SKM-1 treated with dmso at 0.1 percent for 144 hours (cell line): ENCODE measurements around the gene SLC25A47.
"Not testable (repeated sequence)": the region's sequence is repeated elsewhere in the genome, so short reads cannot be mapped to it uniquely, and the experiment has no call there.

Source experiments
- DNase-seq: peaks from one replicate; lab custom pipeline; 2025; ENCODE audit not compliant: unreplicated experiment; lab: John Stamatoyannopoulos, UW

The SLC25A47 gene

GRCh38 chr14:100342826-100343225 is 19.7 kb downstream of the SLC25A47 start:
- not testable (repeated sequence) for DNase-seq

DNA sequence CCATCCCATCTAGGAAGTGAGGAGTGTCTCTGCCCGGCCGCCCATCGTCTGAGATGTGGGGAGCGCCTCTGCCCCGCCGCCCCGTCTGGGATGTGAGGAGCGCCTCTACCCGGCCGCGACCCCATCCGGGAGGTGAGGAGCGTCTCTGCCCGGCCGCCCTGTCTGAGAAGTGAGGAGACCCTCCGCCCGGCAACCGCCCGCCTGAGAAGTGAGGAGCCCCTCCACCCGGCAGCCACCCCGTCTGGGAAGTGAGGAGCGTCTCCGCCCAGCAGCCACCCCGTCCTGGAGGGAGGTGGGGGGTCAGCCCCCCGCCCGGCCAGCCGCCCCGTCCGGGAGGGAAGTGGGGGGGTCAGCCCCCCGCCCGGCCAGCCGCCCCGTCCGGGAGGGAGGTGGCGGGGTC is 21.5 kb downstream of the SLC25A47 start:
- not testable (repeated sequence) for DNase-seq

GRCh38 chr14:100345711-100346110 is 22.6 kb downstream of the SLC25A47 start:
- no peak for DNase-seq

DNA sequence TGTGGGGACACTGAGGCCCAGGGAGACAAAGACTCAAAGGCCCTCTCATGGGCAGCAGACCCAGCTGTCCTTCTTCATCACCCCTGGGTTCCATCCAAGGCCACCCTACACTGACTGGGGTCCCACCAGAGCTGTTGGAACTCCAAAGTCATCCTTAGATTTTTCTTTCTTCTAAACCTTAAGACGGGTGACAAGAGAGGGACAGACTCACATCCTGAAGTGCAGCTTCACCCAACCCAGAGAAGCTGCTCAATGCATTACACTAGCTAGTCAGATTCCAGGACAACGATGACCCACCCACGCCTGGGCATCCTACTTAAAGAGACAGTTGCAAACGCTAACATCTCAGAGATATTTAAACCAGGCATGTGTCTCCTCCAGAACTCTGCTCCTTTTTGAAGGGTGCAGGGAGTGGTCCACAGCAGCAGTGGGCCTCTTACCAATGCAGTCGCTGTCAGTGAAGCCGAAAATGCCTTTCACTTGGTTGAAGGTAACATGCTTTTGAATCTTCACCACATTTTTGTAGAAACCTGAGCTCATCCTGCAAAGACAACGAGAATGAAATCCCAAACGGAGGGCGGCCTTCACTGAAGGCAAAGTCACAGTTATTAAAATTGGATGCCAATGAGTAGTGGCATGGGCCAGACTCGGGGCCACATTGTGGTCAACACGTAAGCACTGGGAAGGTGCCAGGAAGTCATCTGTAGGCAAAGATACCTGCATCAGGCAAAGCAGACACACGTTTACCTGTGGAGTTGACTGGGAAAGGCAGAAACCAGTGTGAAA is 23.4 kb downstream of the SLC25A47 start:
- no peak for DNase-seq

GRCh38 chr14:100348253-100348729 is 25.2 kb downstream of the SLC25A47 start:
- DNase-seq, result no peak

DNA sequence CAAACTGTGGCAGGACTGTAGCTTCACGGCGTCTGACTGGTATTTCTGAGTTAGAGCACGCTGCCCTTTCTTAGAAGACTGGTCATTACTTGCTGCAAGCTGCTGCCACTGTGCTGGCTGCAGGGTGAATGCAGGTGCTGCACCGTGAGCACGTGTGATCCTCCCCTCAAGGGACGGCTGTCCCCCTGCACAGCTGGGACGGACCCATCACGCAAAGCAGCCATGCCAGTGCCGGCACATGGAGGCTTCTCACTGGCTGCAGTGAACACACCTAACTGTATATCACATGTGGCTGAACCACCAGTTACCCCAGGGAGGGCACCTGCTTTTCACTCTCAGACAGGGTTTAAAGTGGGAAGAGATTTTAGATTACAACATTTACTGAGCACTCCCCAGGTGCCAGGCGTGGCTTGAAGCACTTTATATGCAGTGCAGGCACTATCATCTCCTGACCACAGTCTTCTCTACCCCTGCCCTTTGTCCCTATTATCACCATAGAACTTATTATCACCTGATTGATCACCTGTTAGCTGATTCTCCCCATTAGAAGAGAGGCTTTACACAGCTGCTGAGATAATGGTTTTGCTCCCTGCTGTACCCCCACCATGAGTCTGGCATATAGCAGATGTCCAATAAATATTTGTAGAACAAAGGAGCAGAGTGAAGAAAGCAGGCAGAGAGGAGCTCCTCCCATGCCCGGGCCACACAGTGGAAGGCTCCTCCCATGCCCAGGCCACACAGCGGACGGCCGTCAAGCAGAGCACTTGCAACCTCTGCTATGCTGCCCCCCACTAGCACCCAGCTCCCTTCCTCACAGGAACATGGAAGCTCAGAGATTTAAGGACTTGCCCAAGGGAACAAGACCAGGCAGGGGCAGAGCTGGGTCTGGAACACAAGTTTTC is 25.9 kb downstream of the SLC25A47 start:
- DNase-seq, result no peak

GRCh38 chr14:100350276-100350926 is 27.3 kb downstream of the SLC25A47 start:
- DNase-seq, result no peak

DNA sequence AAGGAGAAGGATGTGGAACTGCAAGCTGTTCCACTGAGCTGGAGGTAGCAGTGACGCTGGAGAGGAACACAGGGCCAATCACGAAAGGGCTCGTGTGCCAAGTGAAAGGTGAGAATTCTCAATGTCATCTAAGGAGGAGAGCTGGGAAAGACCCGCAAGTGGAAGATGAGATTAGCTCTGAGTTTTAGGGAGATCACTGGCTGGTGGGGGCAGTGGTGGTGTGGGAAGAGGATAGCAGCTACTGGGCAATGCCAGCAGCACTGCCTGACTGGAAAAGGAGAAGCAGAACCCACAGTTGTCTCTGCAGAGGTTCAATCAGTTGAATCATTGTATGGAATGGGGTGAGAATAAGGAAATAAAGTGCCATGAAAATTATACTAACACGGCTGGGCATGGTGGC is 27.8 kb downstream of the SLC25A47 start:
- no peak for DNase-seq

GRCh38 chr14:100358396-100358795 is 35.3 kb downstream of the SLC25A47 start:
- no peak for DNase-seq

DNA sequence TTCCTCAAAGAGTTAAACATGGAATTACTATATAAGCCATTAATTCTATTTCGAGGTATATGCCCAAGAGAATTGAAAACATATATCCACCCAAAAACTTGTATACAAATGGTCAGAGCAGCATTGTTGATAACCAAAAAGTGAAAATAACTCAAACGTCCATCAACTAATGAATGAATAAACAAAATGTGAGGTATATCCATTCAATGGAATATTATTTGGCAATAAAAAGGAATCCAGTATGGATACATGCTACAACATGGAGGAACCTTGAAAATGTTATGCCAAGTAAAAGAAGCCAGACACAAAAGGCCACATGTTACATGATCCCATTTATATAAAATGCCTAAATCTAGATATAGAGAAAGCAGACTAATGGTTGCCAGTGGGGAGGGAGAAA is 36.0 kb downstream of the SLC25A47 start:
- DNase-seq, result no peak

DNA sequence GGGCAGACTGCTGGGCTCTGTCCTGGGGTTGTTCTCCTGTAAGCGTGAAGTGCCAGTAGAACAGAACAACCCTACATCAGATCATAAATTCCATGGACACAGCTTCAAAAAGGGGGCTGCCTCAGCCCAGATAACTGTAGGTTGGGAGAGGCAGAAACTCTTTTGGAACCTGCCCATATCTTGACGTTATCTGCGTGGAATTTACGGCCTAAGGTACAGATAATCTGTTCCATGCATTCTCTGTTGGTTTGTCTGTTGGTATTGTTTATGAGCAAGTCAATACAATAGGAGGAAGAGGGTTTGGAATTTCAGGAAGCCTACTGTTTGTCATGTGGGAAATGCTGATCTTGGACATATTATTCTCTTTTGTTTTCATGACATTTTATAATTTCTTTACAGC is 36.7 kb downstream of the SLC25A47 start:
- no peak for DNase-seq

DNA sequence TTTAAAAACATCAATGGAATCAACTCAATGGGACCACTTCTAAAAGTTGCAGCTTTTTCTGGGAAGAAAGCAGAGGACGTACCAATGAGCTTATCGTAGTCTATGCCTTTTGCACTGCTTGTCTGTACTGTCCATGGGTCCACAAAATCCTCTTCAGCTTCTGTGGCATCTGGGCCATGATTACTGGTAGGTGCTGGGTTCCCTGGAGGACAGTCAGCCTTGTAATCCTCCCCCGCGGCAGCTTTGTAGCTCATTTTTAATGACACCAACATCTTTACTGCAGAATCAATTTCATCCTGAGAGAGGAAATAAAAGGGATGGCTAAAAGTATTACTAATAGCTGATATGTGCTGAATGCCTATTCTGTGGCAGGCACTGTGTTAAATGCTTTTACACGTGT is 38.5 kb downstream of the SLC25A47 start:
- no peak for DNase-seq

DNA sequence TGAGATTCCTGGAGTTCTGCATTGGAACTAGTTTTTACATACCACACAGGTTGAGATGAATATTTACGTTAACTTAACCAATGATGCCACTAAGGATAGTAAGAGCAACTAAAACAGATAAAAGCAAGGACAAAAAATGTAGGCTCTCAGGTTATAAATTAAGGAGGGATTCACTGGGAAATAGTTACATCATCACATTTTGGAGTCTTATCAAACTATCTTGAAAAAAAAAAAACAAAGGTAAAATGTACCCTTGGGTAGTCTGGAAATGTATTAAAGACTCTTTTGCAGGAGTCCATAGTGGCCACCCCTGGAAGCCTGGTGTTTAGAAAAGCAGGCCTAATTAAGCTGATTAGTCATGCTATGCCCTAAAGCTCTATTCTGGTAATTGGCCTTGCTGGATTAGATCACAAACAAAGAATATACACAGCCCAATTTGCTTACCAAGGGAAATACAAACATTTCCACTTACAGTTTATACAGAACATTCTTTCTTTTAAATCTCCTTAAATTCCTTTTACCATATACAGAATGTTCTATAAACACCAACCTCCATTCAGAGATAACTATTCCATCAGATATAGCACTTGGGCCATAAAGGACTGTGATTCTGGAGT is 39.3 kb downstream of the SLC25A47 start:
- no peak for DNase-seq

DNA sequence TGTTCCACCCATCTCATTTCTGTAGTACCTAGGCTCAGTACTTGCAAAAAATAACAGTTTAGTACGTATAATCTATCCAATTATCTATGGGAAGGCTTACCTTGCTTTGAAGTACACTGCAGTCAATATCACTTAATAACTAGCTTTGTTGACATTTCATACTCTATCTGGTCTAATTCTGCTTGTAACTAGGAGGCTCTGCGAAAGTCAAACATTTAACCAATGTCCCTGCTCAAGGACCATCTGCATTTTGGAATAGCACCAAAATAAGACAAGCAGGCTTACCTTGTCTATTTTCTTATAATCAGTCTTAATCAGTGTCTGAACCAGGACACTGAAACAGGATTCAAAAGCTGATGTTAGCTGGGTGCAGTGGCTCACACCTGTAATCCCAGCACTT is 39.9 kb downstream of the SLC25A47 start:
- DNase-seq, result no peak

DNA sequence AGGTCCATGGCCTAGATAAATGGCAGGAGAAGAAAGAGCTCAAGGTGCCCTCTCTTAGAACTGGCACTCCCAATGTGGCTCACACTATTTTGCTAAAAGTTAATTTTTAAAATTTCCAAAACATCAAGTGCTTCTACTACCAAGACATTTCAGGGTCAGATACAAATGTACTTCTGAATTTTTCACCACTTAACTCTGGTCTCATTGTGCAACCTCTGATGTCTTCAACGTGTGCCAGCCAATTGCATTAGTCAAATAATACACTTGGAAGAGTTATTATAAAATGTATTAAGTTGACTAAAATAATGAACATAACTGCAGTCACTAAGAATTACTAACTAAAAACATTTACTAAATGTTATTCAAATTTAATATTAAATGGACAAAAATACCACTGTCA is 41.3 kb downstream of the SLC25A47 start:
- DNase-seq, result no peak

- no peak for DNase-seq
These were observed 42.6 kb downstream of the SLC25A47 start for GRCh38 chr14:100365741-100366140.

GRCh38 chr14:100369019-100369418 is 45.9 kb downstream of the SLC25A47 start:
- DNase-seq, result no peak

DNA sequence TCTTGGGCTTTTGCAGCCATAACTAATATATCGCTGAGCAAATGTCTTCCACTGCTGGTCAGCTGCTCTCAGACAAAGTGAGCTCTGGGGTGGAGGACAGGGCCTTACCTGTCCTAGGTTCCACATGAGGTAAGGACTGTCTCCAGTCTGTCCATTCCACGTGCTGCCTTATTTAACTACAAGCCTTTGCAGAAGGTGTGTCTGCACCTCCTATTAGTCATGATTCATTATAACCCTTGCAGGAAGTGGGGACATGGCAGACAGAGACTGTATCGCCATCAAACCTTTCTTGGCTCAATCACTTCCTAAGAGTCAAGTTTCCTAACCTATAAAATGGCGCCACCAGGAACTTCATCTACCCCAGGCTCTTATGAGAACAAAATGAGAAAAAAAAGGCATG is 46.9 kb downstream of the SLC25A47 start:
- DNase-seq, result no peak

DNA sequence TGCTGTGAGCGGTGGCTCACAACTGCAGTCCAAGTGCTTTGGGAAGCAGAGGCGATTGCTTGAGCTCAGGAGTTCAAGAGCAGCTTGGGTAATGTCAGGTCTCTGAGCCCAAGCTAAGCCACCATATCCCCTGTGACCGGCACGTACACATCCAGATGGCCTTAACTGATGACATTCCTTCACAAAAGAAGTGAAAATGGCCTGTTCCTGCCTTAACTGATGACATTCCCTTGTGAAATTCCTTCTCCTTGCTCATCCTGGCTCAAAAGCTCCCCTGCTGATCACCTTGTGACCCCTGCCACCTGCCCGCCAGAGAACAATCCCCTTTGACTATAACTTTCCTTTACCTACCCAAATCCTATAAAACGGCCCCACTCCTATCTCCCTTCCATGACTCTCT is 48.6 kb downstream of the SLC25A47 start:
- DNase-seq, result no peak

DNA sequence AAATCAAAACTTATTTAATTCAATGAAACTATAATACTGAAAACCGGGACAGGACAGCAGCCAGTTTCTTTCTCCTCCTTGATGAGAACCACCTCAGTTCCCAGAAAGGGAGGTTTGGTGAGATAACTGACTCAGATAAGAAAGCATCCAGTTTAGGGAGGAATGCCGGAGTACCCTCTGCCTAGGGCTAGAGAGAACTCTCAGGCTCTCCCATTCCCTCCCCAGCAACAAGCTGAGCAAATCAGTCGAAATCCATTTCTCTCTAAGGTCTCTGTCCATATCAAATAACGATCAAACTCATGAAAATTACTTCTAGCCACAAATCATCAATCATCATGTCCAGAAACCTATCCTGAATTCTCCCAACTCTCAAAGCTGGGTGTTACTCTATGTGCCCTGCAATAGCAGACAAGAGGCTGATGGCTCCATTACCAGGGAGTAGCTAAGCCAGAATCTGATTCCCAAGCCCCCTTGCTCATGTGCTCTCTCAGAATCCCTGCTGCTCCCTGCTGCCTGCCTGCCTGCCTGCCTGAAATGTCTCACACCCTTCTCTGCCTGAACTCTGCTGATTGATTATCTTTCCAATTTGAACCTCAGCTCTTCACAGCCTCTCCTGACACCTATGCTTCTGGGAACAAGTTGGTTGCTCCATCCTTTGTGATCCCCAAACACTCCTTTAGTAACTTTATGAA is 49.4 kb downstream of the SLC25A47 start:
- no peak for DNase-seq

GRCh38 chr14:100374270-100374669 is 51.1 kb downstream of the SLC25A47 start:
- DNase-seq, result no peak
